Stimulated activated CD4-positive, alpha-beta T cell treated with anti-CD3 and anti-CD28 coated beads, TNF-alpha, amount 100 ng/mL, for 1 hour (primary cell): Measurements from ENCODE around the gene FGD5.

Experiments used
- DNase-seq, 3 donors: peaks; one replicate each; pipeline ENCODE4 v3.0.0-alpha.2; 2020; ENCODE audit warnings: low read depth in 3 of 3, low spot score in 1 of 3

FGD5 gene

DNA sequence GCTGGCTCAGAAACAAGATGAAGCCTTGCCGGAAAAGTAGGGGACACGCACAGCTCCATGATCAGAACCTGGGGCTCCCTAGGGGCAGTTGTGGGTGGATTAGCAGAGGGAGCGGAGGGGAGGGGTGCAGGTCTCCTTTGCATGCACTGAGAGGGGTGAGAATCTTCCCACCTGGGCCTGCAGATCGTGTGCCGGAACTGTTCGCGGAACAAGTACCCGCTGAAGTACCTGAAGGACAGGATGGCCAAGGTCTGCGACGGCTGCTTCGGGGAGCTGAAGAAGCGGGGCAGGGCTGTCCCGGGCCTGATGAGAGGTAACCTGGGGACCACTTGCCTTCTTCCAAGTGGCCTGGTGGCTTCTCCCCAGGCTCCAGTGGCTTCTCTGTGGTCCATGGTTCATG lies 104.1 kb downstream of the FGD5 start:
- DNase-seq = no peak

DNA sequence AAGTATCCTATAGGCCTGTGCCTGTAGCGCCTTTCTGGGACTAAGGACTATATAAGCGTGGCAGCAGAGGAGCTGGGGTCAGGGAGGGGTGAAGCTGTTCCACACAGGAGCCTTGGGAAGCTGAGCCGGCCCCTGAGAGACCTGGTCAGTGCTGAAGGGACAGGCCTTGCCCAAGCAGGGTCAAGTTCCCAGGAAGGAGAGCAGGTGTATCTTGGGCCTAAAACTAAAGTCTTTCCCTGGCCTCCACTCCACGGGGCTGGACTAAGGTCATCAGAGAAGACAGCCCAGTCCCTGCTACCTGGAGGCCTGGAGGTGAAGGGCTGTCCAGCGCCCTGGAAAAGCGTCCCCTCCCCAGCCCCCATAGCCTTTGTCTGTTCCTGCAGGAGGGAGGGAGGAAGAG lies 104.7 kb downstream of the FGD5 start:
- no peak for DNase-seq

DNA sequence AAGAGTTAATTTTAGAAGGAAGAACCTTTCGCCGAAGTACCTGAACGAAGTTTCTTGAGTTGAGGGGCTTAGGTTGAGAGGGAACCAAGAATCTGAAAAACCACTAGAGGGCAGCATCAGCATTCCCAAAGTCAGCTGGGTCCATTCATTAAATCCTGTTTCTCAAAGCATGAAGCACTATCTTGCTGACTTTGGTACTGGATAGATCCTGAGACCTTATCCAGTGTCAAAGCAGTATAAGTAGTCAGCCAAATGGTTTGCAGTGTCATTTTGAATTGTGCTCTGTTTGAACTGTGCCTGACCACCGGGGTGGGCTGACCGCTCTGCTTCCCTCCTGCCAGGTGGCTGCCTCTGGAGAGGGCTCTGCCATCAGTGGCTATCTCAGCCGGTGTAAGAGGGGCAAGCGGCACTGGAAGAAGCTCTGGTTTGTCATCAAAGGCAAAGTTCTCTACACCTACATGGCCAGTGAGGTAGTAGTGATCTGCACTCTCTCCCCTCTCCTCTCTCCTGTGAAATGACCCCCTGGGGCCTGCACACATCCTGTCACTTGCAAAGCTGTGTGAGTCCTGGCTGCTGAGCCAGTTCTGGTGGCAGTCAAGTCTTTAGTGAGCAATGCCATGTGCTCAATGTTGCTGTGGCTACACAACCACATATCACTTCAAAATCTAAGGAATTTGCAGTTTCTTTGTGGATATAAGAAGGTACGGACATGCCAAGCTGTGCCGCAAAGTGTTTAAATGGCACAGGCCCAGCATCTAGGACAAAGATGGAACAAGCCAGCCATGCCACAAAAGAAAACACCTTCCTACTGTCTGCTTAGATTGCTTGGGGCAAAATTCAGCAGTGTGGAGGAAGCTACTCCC lies 107.2 kb downstream of the FGD5 start:
- no peak for DNase-seq

DNA sequence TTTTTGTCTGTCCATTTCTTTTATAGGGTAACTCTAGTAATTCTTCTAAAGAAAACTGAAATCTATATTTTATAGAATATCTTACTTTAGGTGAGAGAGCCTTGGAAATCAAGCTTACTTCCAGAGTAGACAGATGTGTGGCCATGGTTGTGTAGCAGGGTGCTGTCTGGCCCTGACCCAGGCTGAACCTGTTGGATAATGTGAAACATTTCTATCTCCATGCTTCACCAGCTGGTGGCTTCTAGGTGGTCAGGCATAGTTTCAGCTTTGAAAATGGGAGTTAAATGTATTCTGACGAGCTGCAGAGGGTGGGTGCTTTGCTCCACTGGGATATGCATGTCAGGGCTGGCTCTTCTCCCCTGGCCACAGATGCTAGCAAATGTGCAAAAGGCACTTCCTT lies 107.8 kb downstream of the FGD5 start:
- DNase-seq = no peak

DNA sequence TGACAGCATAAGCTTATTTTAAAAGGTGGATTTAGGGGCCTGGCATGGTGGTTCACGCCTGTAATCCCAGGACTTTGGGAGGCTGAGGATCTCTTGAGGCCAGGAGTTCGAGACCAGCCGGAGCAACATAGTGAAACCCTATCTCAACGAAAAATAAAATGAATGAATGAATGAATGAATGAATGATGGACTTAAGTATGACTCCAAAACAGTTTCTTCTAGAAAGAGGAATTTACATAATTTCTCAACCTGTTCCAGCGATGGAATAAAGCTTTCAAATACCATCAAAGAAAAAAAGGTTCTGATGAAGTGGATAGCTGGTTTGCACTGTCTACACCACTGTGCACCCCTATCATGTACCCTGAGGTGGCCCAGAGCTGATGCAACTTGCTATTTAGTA lies 108.5 kb downstream of the FGD5 start:
- no peak for DNase-seq

DNA sequence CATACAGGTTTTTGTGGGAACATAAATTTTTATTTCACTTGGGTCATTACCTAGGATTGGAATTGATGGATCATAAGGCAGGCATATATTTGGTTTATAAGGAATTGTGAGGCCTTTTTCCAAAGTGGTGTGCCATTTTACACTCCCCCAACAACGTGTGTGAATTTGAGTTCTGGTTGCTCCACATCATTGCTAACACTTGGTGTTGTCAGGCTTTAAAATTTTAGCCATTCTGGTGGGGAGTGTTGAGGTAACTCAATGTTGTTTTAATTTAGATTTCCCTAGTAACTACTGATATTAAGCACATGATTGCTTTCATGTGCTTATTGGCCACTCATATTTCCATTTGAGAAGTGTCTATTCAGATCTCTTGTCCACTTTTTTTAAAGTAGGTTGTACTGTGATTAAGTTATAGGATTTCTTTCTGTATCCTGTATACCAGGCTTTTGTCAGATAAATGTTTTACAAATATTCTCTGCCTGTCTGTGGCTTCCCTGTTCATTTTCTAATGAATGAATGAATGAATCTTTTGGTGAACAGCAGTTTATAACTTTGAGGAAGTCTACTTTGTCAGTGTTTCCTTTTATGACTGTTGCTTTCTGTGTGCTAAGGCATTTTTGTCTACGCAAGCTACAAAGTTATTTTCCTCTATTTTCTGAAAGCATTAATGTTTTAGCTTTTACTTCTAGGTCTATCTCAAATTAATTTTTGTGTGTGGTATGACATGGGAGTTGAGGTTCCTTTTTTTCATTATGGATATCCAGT lies 110.7 kb downstream of the FGD5 start:
- DNase-seq = no peak

DNA sequence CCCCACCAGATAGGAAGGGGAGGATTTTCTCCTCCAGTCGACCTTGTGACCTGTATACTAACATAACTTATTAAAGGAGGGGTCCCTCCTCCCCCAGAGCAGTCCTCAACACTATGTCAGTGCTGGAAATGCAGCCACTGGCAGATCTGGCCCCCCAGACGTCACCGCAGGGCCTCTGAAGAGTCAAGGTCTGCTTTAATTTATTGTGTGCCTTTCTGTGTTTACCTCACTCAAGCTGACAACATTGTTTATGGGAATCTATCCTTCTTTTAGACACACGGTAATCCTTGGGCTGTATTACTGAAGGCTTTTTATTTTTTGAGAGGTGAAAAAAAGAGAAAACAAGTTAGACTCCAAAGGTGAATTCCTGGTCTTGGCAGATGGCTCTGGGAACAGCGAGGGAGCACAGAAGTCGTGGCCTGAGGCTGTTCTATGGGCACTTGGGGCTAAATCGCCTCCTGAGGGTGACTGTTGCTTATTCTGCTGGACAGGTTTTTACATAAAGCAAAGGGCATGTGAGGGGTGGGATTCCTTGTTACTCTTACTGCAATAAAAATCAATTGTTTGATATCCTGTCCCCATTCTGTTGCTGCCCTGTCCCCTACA lies 115.2 kb downstream of the FGD5 start:
- DNase-seq = no peak

DNA sequence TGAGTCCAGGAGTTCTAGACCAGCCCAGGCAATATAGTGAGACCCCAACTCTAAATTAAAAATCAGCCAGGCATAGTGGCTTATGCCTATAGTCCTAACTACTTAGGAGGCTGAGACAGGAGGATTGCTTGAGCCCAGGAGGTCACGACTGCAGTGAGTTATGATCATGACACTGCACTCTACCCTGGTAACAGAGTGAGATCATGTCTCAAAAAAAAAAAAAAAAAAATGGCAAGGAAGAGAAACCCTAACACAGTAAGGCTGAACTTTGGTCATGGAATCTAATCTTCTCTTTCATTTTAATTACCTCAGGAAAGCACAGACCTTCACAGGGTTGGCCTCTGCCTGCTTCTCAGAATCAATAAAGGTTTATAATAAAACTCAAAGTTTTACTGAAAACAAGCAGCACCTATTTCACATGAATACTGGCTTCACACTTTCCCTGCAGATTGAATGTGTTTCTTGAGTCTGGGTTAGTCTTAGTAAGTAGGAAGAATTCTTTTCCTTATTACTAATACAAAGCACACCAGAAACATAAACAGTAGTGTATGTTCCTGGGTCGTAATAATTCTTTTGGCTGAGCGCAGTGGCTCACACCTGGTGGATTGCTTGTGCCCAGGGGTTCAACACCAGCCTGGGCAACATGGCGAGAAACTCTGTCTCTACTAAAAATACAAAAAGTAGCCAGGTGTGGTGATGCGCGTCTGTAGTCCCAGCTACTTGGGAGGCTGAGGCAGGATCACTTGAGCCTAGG lies 117.0 kb downstream of the FGD5 start:
- DNase-seq = no peak

DNA sequence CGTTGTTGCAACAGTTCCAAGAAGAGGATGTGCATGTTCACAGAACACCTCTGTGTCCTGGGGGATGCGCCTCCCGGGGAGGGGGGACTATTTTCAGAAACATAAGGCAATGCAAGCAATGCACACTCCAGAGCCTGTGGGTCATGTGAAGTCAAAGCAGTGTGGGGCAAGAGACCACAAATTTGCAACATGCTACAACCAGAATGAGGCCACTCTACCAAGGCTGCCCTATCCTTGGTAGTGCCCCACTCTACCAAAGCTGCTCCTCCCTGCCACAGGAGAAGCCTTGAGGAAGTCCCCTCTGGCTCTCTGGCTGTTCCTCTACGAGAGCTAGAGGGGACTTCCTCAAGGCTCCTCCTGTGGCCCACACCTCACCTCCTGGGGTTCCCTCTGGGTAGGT lies 120.2 kb downstream of the FGD5 start:
- no peak for DNase-seq

DNA sequence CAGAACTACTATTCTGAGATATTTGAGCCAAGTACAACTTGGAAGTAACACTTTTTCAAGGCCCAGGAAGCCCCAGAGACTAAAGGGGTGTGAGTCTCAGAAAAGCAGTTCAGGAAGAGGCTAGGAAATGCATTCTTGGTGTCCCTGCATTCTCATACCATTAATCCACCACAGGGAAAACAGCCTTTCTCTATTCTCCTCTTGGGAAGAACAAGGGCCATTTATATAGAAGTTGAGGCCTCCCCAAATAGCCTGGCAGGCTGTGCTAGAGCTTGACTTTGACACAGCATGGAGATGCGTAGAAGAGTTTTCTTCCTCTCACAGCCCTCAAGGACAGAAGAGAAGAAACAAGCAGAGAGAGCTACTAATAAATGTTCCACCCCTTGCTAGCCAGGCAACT lies 123.1 kb downstream of the FGD5 start:
- DNase-seq = no peak

DNA sequence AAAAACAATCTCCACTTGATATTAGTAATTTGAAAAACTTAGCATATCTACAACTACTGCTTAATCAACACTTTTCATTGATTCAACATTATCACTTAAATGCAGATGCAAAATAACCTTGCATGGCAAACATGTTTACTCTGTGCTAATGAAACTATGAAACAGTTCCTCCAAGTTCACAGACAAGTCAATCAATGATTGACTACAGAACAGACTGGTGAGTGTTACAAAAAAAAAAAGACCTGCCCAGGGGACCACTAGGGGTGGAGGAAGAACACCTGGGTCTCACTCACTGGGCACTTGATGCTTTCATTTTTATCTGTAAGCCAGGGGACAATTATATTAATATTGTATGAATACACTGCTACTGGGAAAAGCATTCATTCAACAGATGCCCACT lies 124.3 kb downstream of the FGD5 start:
- no peak for DNase-seq

DNA sequence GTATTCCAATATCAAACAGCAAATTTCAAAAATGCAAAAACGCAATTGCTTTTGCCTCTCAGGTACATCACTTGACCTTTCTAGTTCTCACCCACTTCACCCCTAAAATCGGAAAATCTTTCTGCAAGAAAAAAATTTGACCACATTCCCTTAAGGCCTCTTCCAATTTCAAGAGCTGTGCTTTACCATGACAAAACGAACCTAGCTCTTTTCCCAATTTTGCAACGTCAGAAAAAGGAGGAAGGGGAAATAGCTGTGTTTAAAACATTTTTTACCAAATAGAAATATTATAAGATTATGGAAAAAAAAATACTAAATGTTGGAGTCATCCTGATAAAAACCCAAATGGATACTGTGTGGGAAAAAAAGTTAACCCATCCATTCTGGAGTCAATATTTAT lies 127.5 kb downstream of the FGD5 start:
- no peak for DNase-seq

DNA sequence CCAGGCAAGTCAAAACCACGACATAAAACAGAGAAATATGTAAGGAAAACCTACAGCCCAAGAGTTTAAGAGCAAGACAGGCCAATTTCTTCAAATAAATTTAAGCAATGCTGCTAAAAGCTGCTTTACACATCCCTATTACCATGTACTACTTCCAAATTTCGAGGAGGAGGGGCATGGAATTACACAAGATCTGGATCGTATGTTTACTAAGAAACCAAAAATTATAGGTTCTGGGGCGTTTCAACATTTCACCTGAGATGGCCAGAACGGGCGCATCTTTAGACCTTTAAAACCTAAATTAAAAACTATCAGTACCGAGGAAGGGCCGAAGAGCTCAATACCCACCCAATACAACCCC lies 128.0 kb downstream of the FGD5 start:
- no peak for DNase-seq

DNA sequence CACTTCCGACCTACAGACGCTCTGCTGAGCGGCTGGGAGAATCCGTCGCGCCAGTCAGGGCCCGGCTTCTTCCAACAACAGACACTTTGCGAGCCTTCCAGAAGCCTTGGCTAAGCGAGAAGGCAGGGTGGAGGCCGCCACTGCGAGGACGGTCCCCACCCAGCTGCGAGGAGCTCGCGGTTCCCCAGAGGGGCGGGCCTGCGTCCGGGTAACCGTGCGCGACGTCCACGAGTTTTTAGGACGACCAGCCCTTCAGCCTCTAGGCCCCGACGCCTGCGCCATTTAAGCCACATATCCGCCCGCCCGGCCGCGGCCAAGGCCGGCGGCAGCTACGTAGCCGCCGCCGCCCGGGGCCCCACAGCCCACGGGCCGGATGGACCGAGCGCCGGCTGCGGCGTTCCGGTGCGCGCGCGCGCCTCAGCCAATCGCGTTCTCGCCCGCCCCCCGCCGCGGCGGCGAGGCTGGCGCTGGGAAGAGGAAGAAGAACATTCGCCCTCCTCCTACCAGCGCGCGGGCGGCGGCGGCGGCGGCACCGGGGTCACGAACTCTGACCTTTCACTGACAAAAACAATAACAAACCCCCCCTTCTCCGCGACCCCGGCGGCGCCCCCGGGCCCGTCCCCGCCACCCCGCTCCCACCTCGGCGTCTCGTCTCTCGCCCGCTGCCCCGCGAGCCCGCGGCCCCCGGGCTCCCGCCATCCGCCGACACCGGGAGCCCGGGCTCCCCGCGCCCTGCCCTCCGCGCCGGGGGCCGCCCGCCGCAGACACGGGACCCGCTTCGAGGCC lies 128.5 kb downstream of the FGD5 start, which contains the start of gene NR2C2:
Gene NR2C2, plus strand, starts transcription at position 484 of the 786 bp plus-strand sequence. CDS start 56,332 bp downstream, outside the sequence.
- DNase-seq = peak; percentile 54 to 80 (median 68)

DNA sequence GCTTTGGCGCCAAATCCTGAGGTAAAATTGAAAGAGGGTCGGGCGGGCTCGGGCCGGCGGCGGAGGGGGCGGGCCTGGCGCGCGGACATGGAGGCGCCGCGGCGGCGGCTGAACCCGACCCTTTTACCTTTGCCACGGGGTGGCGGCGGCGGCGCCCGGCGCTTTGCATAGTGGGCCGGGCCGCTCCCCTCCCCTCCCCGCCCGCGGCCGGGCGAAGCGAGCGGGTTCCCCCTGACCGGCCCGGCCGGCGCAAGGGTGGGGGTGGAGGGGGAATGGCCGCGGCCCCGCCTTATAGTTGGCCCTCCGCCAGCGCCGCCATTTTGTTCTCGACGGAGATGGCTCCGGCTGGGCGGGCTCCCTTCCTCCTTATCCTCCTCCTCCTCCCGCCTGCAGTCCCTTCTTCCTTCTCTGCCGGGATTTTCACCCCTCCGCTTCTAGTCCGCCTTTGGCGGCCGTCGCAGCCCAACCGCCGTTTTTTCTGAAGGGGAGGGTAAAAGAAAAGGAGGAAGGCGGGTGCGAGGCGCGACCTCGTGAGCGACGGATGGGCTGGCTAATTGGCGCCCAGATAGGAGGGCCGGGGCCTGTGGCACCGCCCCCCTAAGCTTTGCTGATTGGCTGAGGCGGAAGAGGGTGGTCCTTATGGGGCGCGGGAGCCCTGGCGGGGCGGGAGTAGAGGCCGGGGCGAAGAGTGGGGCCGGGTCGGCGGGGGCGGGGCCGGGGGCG lies 129.3 kb downstream of the FGD5 start:
- peak; percentile 88 to 91 (median 90) for DNase-seq

DNA sequence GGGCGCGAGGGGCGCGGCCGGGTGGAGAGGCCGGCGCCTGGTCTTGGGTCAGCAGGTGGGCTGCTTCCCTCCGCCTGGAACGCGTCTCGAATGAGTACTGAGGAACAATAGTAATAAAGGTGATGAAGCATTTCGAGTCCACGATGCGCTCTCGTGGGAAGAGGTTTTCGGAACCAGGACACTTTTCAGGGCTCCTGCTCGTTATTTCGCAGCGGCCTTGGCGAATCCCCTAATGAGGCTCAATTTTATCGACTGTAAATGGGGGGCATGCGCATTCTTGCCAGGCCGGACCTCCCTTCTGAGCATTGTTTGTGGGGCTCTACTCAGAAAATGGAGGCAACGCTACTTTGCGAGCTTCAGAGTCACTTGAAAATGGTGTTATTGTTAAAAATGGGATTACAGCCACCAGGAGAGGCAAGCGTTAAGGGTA lies 129.9 kb downstream of the FGD5 start:
- DNase-seq = no peak

DNA sequence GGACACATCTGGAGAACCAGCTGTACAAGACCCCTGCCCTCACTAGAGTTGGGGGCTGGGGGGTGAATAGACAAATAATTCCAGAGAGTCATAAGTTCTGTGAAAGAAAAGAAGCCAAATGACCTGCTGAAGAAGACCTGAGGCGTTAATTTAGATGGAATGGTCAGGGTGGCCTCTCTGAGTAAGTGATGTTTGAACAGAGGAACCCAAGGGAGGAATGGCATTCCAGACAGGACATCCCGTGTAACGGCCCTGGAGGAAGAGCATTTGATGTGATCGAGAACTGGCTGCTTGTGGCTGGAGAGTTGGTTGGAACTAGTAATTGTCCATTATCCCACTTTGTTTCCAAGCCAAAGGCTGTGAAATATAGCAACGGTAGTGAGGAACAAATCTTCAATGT lies 130.4 kb downstream of the FGD5 start:
- DNase-seq = no peak

DNA sequence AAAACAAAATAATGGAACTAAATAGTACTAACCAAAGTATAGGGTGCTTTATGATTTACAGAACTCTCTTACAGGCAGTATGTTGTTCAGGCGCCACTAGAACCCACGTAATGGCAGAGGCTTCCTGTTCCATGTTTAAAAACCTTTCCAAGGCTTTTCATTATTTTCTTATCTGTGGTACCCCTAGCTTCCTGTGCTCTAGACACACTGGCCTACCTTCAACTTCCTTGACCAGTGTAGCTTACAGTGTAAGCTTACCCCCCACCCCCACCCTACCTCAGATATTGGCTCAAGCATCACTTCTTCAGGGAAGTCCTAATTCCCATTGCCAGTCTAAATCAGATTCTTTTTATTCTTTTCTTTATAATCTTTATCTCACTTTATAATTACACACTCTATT lies 131.5 kb downstream of the FGD5 start:
- DNase-seq = no peak

DNA sequence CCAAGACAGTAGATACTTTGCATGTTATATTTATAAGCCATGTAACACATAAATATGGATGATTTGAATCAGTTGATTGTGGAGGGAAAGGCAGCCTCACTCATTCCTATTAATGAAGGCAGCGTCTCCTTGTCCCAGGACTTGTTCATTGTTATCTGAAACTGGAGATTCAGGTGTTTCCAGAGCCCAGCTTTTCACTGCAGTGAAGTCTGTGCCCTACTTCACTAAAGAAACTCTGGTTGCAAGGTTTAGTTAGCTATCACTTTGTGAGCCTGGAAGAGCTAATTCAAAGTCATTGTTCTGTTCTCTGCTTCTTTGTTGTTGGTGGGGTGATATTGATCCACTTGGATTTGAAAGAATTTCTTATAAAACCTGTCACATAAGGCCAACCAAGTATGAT lies 138.4 kb downstream of the FGD5 start:
- no peak for DNase-seq

DNA sequence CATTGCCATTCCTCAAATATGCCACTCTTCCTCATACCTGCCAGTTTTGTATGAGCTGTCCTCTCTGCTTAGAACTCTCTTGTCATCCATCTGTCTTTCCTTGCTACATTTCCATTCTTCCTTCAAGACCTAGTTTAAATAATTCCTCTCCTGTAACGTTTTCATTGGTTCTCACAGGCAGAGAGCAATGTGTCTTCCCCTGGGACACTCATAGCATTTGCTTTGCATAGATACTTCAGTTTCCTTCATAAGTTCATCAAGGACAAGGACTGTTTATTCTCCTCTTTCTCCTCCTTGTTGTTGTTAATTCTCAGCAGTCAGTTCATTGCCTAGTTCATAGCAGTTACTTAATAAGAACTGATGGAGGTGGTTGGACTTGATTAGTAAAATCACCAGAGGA lies 139.2 kb downstream of the FGD5 start:
- DNase-seq = no peak
